ENCODE results near the gene GTF2A1.

Gene GTF2A1

GRCh38 chr14:81147140-81147897 is 73.4 kb downstream of the GTF2A1 start:
- DNase-seq = no peak
- Histone ChIP-seq H3K4me1 (no peaks in the 10 kb centered on the region), H3K27me3 (no peaks in the 10 kb centered on the region), H3K36me3 (no peaks in the 10 kb centered on the region), H3K27ac (no peak overlapping the region), H3K4me3 (no peak overlapping the region), H3K9me3 (no peaks in the 10 kb centered on the region)
- TF ChIP-seq CTCF (IDR thresholded peaks at IDR 0.05) = no peak
- intact Hi-C loops (cut with DNase I; ENCODE audit: low total_unique reads) = no loop called here

- H3K27ac ChIP-seq = no peak overlapping the region
- intact Hi-C loops (cut with DNase I; ENCODE audit: low total_unique reads) = no loop called here
- H3K27me3 ChIP-seq = no peaks in the 10 kb centered on the region
- no peaks in the 10 kb centered on the region for H3K36me3 ChIP-seq
- H3K4me3 ChIP-seq = no peak overlapping the region
- H3K9me3 ChIP-seq = no peaks in the 10 kb centered on the region
- TF ChIP-seq CTCF (IDR thresholded peaks at IDR 0.05) = no peak
- no peak for DNase-seq
- no peaks in the 10 kb centered on the region for H3K4me1 ChIP-seq
These were observed 75.7 kb downstream of the GTF2A1 start for GRCh38 chr14:81144824-81145603.

GRCh38 chr14:81143793-81144192 is 77.0 kb downstream of the GTF2A1 start:
- Histone ChIP-seq H3K27ac (no peak overlapping the region), H3K9me3 (no peaks in the 10 kb centered on the region), H3K27me3 (no peaks in the 10 kb centered on the region), H3K4me1 (no peaks in the 10 kb centered on the region), H3K4me3 (no peak overlapping the region), H3K36me3 (no peaks in the 10 kb centered on the region)
- intact Hi-C loops (cut with DNase I; ENCODE audit: low total_unique reads) = no loop called here
- TF ChIP-seq CTCF (IDR thresholded peaks at IDR 0.05) = no peak
- no peak for DNase-seq

- Histone ChIP-seq H3K27ac (no peak overlapping the region), H3K36me3 (no peaks in the 10 kb centered on the region), H3K4me1 (no peaks in the 10 kb centered on the region), H3K4me3 (no peak overlapping the region), H3K9me3 (no peaks in the 10 kb centered on the region), H3K27me3 (no peaks in the 10 kb centered on the region)
- TF ChIP-seq CTCF (IDR thresholded peaks at IDR 0.05) = no peak
- DNase-seq = no peak
- intact Hi-C loops (cut with DNase I; ENCODE audit: low total_unique reads) = no loop called here
These were observed 79.3 kb downstream of the GTF2A1 start for GRCh38 chr14:81141426-81141825.

GRCh38 chr14:81138429-81138828 is 82.3 kb downstream of the GTF2A1 start:
- peaks cover 0 to 5% (median 0%) of the 10 kb centered on the region in 3 donors for H3K9me3 ChIP-seq
- DNase-seq = no peak
- H3K27me3 ChIP-seq = no peaks in the 10 kb centered on the region
- TF ChIP-seq CTCF (IDR thresholded peaks at IDR 0.05) = no peak
- no peak overlapping the region for H3K27ac ChIP-seq
- H3K4me1 ChIP-seq = no peaks in the 10 kb centered on the region
- no peaks in the 10 kb centered on the region for H3K36me3 ChIP-seq
- intact Hi-C loops (cut with DNase I; ENCODE audit: low total_unique reads) = no loop called here
- H3K4me3 ChIP-seq = no peak overlapping the region
